Measurements from ENCODE around the gene FBXO15. TPM values are rescaled to one million over a fixed set of nuclear protein-coding genes. Genes with fewer than 3 reads are reported as not detected.

The FBXO15 gene
- total RNA-seq, 2 donors from 2014 or later: 1.3 to 3.0 TPM

- no peak for DNase-seq
- Histone ChIP-seq H3K4me1 (ENCODE audit: control insufficient read depth, insufficient read depth, low read length) (peaks cover 8% of the 10 kb centered on the region), H3K27me3 (ENCODE audit: control insufficient read depth, insufficient read depth, low read length, poor library complexity, severe bottlenecking) (no peaks in the 10 kb centered on the region), H3K27ac (ENCODE audit: low read depth, low read length) (no peak overlapping the region), H3K9ac (ENCODE audit: extremely low read depth, low read length, poor library complexity, severe bottlenecking) (no peak overlapping the region), H3K4me3 (ENCODE audit: low read length) (no peak overlapping the region), H3K9me3 (ENCODE audit: control insufficient read depth, low read length) (no peaks in the 10 kb centered on the region), H3K36me3 (ENCODE audit: control insufficient read depth, insufficient read depth, low read length) (peaks cover 36% of the 10 kb centered on the region)
- H3K9me3 Mint-ChIP-seq: no peaks in the 10 kb centered on the region
- peaks cover 11% of the 10 kb centered on the region for H3K4me1 Mint-ChIP-seq
- 93 to 100% methylated on average over 2 to 3 of the region's 4 CpGs for WGBS, 2 experiments (ENCODE audit: insufficient coverage in 1 of 2, insufficient read length in 1 of 2)
- no peaks in the 10 kb centered on the region for H3K27me3 Mint-ChIP-seq (ENCODE audit: insufficient read depth)
- peaks cover 16% of the 10 kb centered on the region for H3K36me3 Mint-ChIP-seq (ENCODE audit: low read depth)
- H3K27ac Mint-ChIP-seq: no peak overlapping the region
- no peak overlapping the region for H3K4me3 Mint-ChIP-seq
- TF ChIP-seq CTCF (conservative IDR thresholded peaks at IDR 0.05): no peak
Measured at GRCh38 chr18:74153377-74153776, 5.7 kb upstream of the FBXO15 start.

GRCh38 chr18:74152857-74153256, 5.2 kb upstream of the FBXO15 start:
- Histone ChIP-seq H3K27me3 (ENCODE audit: control insufficient read depth, insufficient read depth, low read length, poor library complexity, severe bottlenecking) (no peaks in the 10 kb centered on the region), H3K4me1 (ENCODE audit: control insufficient read depth, insufficient read depth, low read length) (peaks cover 8% of the 10 kb centered on the region), H3K9me3 (ENCODE audit: control insufficient read depth, low read length) (no peaks in the 10 kb centered on the region), H3K4me3 (ENCODE audit: low read length) (no peak overlapping the region), H3K36me3 (ENCODE audit: control insufficient read depth, insufficient read depth, low read length) (peaks cover 31% of the 10 kb centered on the region), H3K9ac (ENCODE audit: extremely low read depth, low read length, poor library complexity, severe bottlenecking) (no peak overlapping the region), H3K27ac (ENCODE audit: low read depth, low read length) (no peak overlapping the region)
- WGBS, 2 experiments (ENCODE audit: insufficient coverage in 1 of 2, insufficient read length in 1 of 2): 97 to 100% methylated on average over 1 to 2 of the region's 2 CpGs
- Mint-ChIP-seq H3K27ac (no peak overlapping the region), H3K27me3 (ENCODE audit: insufficient read depth) (no peaks in the 10 kb centered on the region), H3K9me3 (no peaks in the 10 kb centered on the region), H3K4me1 (peaks cover 11% of the 10 kb centered on the region), H3K36me3 (ENCODE audit: low read depth) (peaks cover 11% of the 10 kb centered on the region), H3K4me3 (no peak overlapping the region)
- DNase-seq: no peak
- peak; percentile 34 for TF ChIP-seq CTCF (conservative IDR thresholded peaks at IDR 0.05)

- Mint-ChIP-seq H3K9me3 (no peaks in the 10 kb centered on the region), H3K36me3 (ENCODE audit: low read depth) (peaks cover 10% of the 10 kb centered on the region), H3K4me1 (peaks cover 11% of the 10 kb centered on the region), H3K27me3 (ENCODE audit: insufficient read depth) (no peaks in the 10 kb centered on the region), H3K27ac (no peak overlapping the region), H3K4me3 (no peak overlapping the region)
- no peaks in the 10 kb centered on the region for H3K9me3 ChIP-seq (ENCODE audit: control insufficient read depth, low read length)
- no peak for TF ChIP-seq CTCF (conservative IDR thresholded peaks at IDR 0.05)
- no peak overlapping the region for H3K4me3 ChIP-seq (ENCODE audit: low read length)
- no peak for DNase-seq
- peaks cover 29% of the 10 kb centered on the region for H3K36me3 ChIP-seq (ENCODE audit: control insufficient read depth, insufficient read depth, low read length)
- H3K27me3 ChIP-seq (ENCODE audit: control insufficient read depth, insufficient read depth, low read length, poor library complexity, severe bottlenecking): no peaks in the 10 kb centered on the region
- no peak overlapping the region for H3K27ac ChIP-seq (ENCODE audit: low read depth, low read length)
- H3K4me1 ChIP-seq (ENCODE audit: control insufficient read depth, insufficient read depth, low read length): peaks cover 8% of the 10 kb centered on the region
- 93 to 100% methylated on average over 4 to 6 of the region's 6 CpGs for WGBS, 2 experiments (ENCODE audit: insufficient coverage in 1 of 2, insufficient read length in 1 of 2)
- H3K9ac ChIP-seq (ENCODE audit: extremely low read depth, low read length, poor library complexity, severe bottlenecking): no peak overlapping the region
Measured at GRCh38 chr18:74152270-74152669, 4.6 kb upstream of the FBXO15 start.
